HS-5 (cell line): ENCODE data around the gene MRC1.
A peak's percentile ranks its signal among the peaks of the same experiment; 100 is the strongest.

Experiments used
- DNase-seq: peaks from one replicate; pipeline ENCODE4 v3.0.0-alpha.2; 2012; ENCODE audit warnings: low read depth

The MRC1 gene

DNA sequence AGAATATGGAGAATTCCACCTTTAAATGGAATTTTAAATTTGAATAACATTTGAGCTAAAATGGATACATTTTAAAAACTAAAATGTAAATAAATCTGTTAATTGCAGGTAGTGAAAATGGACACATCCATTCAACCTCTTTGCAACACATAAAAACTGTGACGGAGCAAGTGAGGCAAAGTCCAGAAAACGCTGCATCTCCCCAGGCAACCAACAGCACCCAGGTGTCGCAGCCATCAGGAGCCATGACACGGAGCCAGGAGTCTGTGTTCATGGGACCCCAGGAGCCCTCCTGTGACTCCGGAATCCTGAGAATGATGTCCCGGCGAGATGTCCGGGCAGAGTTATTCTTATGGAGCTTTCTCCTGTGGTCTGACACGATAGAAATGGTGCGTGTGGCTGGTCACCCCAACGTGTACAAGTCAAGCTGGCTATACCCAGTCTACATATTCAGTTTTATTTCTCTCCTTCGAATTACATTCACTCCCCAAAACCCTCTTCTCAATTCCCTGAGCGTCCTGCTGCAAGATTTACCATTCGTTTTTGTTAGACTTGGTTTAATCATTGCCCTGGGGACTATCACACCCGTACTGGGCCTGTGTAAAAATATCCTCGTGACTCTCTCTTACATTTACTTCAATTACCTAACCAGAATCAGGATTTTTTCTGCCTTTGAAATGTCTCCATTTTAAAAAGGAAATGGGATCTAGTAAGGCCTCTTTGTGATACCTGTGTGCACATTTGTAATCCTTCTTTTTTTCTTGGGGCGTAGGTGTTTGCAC lies 13.1 kb upstream of the MRC1 start:
- no peak for DNase-seq

DNA sequence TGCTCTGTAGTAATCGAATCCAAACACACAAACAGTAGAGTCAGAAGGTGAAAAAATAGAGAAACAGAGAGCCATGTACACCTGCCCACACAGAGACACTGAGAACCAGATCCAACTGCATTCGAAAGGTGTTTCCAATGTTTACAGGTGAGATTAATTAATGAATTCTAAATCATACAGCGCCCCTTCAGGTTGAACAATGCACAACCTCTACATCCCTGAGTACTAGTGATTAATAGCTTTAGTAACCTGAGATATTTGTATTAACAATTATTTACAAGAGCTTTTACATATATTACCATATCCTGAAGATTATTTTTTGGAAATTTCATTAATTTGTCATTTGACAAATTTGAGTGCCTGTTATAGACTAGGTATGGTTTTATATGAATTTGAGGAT lies 7.6 kb upstream of the MRC1 start:
- DNase-seq, result no peak

DNA sequence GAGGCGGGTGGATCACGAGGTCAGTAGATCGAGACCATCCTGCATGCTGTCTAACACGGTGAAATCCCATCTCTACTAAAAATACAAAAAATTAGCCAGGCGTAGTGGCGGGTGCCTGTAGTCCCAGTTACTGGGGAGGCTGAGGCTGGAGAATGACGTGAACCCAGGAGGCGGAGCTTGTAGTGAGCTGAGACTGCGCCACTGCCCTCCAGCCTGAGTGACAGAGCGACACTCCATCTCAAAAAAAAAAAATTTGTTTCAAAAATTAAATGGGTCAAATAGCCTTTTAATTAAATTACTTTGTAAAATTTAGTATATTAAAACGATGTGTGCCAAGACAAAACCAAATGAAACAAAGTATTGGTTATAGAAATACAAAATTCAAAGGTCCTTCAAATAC lies 6.8 kb upstream of the MRC1 start:
- DNase-seq, result no peak

DNA sequence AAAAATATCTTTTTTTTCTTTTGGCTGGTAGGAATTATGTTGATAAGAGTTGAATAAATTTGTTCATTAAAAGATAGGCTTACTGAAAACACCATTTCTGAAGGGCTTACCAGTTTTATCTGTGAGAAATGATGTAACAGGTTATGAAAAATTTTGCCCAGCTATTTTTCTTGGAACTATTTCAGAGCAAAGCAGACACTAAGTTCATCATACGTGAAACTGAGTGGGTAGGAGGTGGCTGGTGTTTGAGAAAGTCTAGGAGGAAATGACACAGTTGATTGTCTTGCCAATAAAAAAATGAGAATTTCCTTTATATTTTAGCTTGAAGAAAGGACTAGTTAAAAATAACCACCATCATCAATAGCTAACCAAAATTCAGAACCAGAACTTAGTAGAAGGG lies 6.2 kb upstream of the MRC1 start:
- no peak for DNase-seq

DNA sequence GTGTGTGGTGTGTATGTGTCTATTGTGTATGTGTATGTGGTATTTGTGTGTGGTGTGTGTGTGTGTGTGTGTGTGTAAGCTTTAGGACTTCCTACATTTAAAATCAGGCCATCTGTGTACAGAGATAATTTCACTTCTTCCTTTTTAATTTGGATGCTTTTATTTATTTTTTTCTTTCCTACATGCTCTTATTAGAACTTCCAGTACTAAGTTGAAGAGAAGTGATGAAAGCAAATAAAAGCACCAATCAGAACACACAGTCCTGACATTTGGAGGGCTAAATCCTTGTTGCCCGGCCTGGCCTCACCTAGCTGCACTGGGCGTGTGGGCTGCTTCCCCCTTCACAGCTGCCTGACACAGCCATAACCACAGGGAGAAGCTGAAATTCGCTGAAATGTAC lies 3.8 kb upstream of the MRC1 start:
- no peak for DNase-seq

DNA sequence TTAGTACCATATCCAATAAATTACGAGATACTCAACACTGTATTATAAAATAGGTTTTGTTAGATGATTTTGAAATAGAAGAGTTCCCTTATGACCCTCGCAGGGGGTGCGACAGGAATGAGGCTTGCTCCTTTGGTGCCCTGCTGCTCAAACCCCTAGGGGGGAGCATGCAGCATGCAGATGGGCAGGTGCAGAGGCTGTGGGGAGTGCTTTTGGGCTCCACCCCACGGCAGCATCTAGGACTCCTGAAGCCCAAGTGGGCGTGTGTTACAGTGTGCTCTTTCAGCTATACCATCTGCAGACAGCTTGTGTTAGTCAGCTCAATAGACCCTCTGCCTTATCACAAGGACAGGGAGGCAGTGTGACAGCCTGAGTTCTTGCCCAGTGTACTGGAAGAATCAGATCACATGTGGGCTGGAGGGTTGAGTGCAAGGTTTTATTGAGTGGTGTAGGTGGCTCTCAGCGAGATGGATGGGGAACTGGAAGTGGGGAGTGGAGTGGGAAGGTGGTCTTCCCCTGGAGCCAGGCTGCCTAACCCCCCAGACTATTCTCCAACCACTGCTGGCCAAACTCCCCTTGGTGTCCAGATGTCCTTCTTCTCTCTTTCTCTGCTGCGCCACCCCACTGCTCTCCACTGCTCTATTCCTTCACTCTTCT lies 3.1 kb upstream of the MRC1 start:
- DNase-seq, result no peak

DNA sequence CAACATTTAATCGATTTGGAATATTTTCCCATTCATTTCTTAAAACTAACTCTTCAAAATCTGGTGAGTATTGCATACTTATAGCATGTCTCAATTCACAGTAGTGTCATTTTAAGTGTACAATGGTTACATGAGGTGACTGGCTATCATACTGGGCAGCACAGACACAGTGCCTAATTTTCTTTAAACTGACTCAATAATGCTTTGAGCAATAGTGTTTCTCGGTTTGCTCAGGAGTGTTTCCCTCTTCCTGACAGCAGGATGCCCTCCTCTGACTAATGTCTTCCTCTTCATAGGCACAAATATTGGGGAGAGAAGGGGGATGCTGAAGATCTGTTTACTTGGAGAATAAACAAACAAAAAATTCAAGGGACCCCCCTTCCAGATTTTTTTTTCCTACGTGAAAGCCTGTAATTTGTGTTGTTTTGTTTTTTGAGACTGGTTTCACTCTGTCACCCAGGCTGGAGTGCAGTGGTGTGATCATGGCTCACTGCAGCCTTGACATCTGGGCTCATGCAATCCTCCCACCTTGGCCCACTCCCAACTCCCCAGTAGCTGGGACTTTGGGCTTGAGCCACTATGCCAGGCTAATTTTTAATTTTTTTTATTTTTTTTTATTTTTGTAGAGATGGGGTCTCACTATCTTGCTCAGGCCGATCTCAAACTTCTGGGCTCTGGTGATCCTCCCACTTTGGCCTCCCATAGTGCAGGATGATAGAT lies 2.2 kb downstream of the MRC1 start:
- DNase-seq, result no peak

DNA sequence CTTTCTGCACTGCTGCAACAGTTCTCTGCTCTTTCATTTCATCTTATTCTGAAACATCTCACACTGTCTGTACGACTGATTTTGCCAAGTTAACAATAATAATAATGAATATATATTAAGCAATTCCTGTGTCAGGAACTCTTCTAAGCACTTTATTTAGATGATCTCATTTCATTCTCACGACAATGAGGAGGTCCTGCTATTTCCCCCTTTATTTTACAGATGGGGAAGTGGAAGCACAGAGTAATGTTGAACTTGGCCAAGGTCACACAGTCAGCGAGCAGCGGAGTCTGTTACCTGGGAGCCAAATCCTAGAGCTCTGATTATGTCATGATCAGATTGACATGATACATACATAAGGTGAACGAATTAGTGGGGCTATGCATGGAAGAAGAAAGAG lies 5.8 kb downstream of the MRC1 start:
- DNase-seq, result no peak

DNA sequence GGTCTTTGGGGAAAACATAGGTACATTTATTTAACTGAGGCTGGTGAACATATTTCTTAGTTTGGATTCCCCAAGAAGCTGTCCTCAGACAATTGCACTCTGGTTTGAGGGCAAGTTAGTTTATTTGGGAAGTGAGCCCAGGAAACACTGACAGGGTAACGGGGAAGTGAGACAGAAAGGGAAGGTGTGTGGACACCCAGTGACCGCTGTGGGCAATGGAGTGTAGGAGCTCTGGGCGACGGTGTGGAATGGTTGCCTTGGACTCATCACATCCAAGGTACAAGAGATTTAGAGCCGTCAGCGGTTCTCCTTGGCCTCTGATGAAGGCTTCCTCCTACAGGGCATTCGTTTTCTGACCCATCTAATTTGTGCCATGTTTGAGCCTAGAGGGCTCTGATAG lies 7.1 kb downstream of the MRC1 start:
- DNase-seq, result no peak

DNA sequence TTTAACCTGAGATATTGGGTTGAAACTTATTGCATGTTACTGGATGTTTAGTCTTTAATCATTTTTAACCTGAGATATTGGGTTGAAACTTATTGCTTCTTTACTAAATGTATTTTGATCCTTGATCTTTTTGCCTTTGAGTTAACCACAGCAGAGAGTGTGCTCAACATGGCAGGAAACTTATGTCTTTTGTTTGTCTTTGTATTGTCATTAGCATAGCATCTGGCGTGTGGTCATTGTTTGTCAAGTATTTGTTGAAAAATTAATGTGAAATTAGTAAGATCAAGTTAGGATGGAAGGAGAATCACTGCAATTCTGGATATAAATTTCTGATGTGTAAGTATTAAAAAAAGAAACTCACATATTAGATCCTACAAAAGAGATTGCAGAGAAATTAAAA lies 8.2 kb downstream of the MRC1 start:
- DNase-seq, result no peak

DNA sequence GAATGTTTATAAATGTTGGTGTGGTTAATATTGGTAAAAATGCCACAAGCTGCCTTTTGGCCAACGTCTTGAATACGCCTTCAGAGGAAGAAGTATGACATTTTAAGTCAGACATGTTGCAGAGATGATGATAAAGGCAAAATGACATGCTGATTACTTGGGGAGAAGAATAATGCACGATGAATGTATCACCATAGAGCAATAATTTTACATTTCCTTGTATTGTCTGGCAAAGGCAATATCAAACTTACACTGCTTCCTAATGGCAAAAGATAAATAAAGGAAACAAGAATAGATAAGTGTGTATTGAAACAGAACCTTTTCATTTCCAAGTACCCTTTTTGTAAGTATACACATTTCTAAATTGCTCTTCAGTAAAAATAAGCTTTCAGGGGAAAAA lies 8.6 kb downstream of the MRC1 start:
- DNase-seq, result no peak

DNA sequence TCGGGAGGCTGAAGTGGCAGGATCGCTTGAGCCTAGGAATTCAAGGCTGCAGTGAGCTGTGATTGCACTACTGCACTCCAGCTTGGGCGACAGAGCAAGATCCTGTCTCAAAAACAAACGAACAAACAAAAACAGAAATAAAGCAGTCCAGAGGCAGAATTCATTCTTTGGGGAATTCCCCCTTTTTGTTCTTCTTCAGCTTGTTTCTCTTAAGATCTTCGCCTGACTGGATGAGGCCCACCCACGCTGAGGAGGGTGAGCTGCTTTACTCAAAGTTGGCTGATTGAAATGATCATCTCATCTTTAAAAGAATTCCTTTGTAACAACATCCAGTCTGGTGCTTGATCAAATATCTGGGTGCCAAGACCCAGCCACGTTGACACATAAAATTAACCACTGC lies 10.7 kb downstream of the MRC1 start:
- no peak for DNase-seq

DNA sequence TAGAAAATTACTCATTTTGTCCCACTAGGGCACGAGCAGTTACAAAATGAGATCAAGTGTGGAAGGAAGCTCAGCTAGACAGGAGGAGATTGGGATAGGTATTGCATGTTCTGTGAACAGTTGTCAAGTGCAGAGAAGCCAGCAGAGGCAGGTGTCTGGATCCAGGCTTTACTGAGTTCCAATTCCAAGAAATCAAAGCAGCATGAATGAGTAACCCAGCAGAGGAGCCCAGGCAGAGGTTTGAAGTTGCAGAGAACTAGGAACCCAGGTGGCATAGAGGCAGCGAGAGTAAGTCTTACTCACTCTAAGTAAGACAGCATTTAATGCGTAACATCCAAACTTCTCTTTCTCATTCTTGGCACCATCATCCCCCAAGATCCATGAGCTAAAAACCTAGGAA lies 11.8 kb downstream of the MRC1 start:
- DNase-seq, result no peak

DNA sequence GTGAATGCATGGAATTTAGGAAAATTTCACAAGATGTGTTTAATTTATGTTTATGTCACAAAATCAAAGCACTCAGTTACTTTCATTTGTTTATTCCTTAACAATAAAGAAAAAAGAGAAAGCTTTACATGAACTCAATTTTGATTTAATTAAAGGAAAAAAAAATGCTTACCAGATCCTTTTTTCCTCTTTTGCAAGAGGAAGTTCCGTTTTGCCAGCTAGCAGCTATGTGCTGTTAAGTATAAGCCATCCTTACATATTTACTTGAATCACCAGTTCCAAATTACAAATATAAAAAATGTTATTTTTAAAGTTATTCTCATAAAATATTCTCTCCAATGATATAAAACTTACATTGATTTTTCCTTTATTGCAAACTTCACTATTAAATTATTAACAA lies 12.7 kb downstream of the MRC1 start:
- no peak for DNase-seq

DNA sequence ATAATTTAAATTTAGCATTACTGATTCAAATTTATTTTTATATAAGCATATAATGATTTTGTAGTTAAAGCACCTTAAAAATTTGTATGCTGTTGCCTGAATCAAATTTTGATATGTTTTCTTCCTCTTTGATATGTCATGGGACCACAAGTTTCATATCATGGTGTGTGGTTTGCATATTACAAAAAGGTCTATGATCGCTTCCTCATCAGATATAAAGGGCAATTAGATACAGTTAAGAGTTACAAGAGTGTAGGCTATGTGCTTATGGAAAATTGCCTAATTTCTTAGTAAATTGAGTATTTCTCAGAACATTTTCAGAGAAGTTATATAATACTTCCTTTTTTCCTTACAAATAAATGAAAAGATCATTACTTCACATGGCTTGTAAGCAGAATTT lies 22.2 kb downstream of the MRC1 start:
- no peak for DNase-seq

DNA sequence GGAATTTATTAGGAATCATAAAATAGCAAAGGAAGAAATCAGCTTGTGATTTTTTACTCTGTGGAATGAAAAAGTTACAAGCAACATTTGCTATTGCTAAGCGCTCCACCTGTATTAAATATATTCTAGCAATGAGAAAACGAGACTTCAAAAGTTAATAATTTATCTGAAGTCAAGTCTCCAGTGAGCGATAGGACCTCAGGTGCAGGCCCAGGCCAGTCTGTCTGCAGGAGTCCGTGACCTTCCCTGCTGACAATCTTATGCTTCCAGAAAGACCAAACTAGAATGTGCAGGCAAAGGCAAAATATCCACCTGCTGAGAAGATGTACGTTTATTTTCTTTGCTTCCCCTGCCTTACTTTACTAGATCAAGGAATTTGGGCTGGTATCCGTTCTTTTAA lies 22.7 kb downstream of the MRC1 start:
- DNase-seq, result no peak

DNA sequence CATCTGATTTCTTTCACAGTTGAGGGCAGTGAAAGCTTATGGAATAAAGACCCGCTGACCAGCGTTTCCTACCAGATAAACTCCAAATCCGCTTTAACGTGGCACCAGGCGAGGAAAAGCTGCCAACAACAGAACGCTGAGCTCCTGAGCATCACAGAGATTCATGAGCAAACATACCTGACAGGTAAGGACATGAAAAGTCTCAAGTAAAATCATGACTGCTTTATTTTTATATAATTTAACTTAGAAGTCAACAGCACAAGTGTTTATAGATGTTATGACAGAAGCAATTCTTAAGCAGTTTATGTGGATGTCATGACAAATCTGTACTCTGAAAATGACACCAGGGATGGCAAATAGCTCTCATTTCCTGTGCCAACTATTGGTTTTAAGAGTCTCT lies 24.5 kb downstream of the MRC1 start:
- DNase-seq, result no peak

DNA sequence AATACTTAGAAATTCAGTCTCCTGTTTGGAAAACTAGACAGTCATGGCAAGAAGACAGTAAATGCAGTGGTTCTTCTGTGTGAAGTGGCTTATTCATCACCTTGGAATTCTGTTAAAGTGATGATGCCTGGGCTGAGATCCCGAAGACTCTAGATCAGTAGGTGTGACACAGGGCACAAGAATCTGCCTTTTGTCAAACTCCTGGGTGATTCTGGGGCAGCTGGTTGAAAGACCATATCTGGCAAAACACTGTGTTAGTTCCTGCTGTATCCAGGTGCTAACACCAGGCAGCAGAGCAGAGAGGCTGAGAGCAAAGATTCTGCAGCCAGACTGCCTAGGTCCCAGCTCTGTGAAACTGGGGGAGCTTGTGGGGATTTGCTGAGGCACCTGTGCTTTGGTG lies 26.5 kb downstream of the MRC1 start:
- DNase-seq, result peak; percentile 73

DNA sequence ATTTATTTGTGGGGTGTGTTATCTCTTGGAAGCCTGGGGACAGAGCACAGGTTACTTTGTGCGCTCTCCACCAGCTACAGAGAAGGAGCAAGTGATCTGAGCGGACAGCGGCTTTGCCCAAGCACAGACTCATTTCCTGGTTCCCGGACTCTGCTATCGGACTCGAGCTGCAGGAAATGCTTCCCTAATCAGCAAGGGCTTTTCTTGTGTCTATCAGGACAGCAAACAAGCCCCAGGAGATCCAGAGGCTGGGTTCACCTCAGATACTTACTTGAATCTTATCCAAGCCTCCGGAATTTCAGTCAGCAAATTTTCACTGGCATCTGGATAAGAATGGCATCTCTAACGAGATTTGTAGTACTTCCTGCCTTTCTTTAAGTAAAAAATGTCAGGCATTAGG lies 27.8 kb downstream of the MRC1 start:
- no peak for DNase-seq

DNA sequence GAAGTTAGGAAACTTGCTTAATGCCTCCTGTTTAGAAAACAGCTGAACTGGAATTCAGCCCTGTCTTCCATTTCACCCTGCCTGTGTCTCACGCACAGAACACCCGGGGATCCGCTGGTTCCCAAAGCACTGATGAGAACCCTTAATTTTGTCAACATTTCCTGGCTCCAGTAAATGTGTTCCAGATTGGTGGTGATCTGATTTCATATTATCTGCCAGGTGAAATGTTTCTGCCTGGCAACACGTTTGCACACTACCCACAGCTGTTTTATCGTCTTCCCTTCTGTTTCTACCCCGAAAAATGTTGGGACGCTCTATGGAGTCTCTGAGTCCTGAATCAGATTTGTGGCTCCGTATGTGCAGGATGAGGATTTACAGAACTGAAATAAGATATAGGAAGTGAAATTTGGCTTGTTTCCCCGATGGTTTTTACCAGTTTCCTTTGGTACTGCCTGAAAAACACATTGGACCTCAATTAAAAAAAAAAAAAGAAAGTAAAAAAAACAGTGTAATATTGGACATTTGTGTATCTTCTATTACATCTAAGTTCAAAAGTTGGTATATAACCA lies 29.0 kb downstream of the MRC1 start:
- no peak for DNase-seq

DNA sequence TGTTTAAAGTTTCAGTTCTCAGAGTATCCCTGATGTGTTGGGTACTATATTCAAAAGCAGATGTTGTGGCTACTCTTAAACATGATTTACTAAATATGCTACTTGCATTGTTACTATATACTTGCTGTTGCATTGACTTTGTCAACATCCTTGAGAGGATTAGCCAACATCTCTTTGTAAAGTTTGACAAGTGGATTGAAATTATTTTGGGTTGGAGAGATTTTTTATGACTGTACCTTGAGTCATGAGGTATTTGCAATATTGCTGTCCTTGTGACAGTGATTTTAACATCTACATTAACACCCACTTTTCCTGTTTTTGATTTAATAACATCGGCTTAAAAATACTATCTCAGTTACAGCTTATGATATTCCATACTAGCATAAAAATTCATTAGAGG lies 31.9 kb downstream of the MRC1 start:
- DNase-seq, result no peak

DNA sequence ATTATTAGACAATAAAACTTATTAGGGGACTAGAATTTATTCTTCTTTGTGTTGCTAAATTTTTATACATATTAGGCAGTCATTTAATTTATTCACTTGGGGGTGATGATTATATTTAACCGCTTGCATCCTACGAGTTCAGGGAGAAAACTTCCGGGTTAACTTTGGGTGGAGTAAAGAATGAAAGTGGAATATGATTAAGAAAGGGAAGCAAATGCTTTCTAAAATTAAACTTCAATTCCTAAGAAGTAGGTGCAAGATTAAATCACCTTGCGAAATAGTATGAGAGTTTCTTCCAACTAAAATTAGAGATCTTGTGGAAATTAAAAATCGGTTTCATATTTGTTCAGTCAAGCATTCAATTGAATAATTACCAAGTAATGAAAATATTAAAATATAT lies 33.5 kb downstream of the MRC1 start:
- no peak for DNase-seq
